Heart right ventricle (tissue), 16 donors: ENCODE results near the gene FNBP1. TPM values are rescaled to one million over a fixed set of nuclear protein-coding genes. Genes with fewer than 3 reads are reported as not detected.
"Not testable (repeated sequence)": the region's sequence is repeated elsewhere in the genome, so short reads cannot be mapped to it uniquely, and the experiment has no call there.

ENCODE experiments used
- ATAC-seq, 8 donors: fragments of 200-7000 bp; cut with Tn5 transposase; one replicate each; pipeline ENCODE4 v1.9.1; 2020; ENCODE audit warnings: mild to moderate bottlenecking in 8 of 8, moderate library complexity in 8 of 8, moderate number of reproducible peaks in 1 of 8
- DNase-seq, 2 donors: peaks; one replicate each; pipeline ENCODE4 v3.0.0-alpha.2; 2020
- H3K27ac ChIP-seq, 10 donors: fragments of 200-600 bp; sonication (generic) in 2 of 10; one replicate each; pipeline versions ENCODE4 v1.5.0 to v1.8.0; 2020 to 2022; ENCODE audit warnings: mild to moderate bottlenecking in 3 of 10
- H3K27me3 ChIP-seq, 7 donors: fragments of 200-600 bp; one replicate each; pipeline ENCODE4 v1.8.0; 2021 to 2022; ENCODE audit warnings: mild to moderate bottlenecking in 2 of 7
- H3K36me3 ChIP-seq, 9 donors: fragments of 200-600 bp; sonication (generic) in 1 of 9; one replicate each; pipeline versions ENCODE4 v1.5.0 to v1.8.0; 2020 to 2022; ENCODE audit warnings: mild to moderate bottlenecking in 2 of 9
- H3K4me1 ChIP-seq, 9 donors: fragments of 200-600 bp; sonication (generic) in 1 of 9; one replicate each; pipeline versions ENCODE4 v1.5.0 to v1.8.0; 2020 to 2022; ENCODE audit warnings: mild to moderate bottlenecking in 4 of 9
- H3K4me3 ChIP-seq, 10 donors: fragments of 200-600 bp; sonication (generic) in 2 of 10; one replicate each; pipeline versions ENCODE4 v1.5.0 to v1.8.0; 2020 to 2022; ENCODE audit warnings: mild to moderate bottlenecking in 7 of 10, moderate library complexity in 2 of 10
- H3K9me3 ChIP-seq, 11 donors: fragments of 200-600 bp in 10 of 11; sonication (generic) in 2 of 11; one replicate each; pipeline versions ENCODE4 v1.5.0 to v1.8.0; 2013 to 2022; ENCODE audit warnings: mild to moderate bottlenecking in 2 of 11, control low read depth in 1 of 11, moderate library complexity in 1 of 11
- CTCF ChIP-seq, 9 donors: fragments of 200-600 bp; sonication (generic) in 2 of 9; IDR thresholded peaks; one replicate each; pipeline versions ENCODE4 v1.5.0 to v1.8.0; 2021 to 2022; ENCODE audit warnings: antibody characterized with exemption in 9 of 9, mild to moderate bottlenecking in 5 of 9, moderate library complexity in 1 of 9
- WGBS, 2 donors: extraction: QIAGEN DNeasy Blood & Tissue Kit; methylation state at CpG; one replicate each; pipeline ENCODE4 v1.1.7; 2013; ENCODE audit warnings: inconsistent platforms in 1 of 2; 5-methylcytosine and 5-hydroxymethylcytosine counted together
- intact Hi-C, 10 donors: fragments of 100-400 bp; cut with DNase I; formaldehyde crosslinking; loops; one replicate each; pipeline versions ENCODE4 v1.11.1 to v1.14.2; 2022
- polyA plus RNA-seq, 2 donors: library from polyadenylated mRNA; stranded (reverse); fragments of 200-250 nt; gene quantifications; one replicate each; pipeline ENCODE4 v1.2.3, GENCODE V29; 2013
- total RNA-seq, 10 donors: library from RNA; stranded (reverse); fragmentation: NEBNext Ultra II Directional in 3 of 10; extraction: Animal tissue kit (Norgen Biotek cat#: 25700) in 3 of 10; gene quantifications; one replicate each; pipeline versions ENCODE4 v1.2.1 to v1.2.4, GENCODE V29; 2021 to 2023
- donor health status: Arrhythmogenic right ventricular cardiomyopathy.
- donor health status: ischemic (EF 13 %, LVEDD 7.1; RV severe dilation, severe dysfunction).
- donor health status: healthy with polysubstance abuse.
- donor health status: DM: no; HTN: yes; CAD: no.
- donor health status: DM: no; HTN: no; CAD: no.
- donor health status: ischemic (EF 25% LVEDD 6.9; RV normal size, moderate dysfunction).
- donor health status: ischemic (EF 25% LVEDD 5.7; RV mildly dilated, moderate dysfunction).
- donor health status: healthy.
- donor health status: DM: yes; HTN: yes; CAD: no.
- donor health status: Ischemic cardiomyopathy.
- donor health status: ischemic (EF 35%, LVEDD 5.7; RV mildly dilated, moderate dysfunction).
- donor health status: nonischemic (EF 11% LVEDD 7.7; RV severe dilation, severe dysfunction).
- donor health status: DM: yes; HTN: yes; CAD: no.
- donor health status: PGD.
- donor health status: ischemic (EF 29% LVEDD 5.4; RV normal size, mild dysfunction).
- donor health status: nonischemic (EF 23%, LVEDD 6.1; RV moderate dilation, normal function).

FNBP1 gene
- total and polyA plus RNA-seq, 12 donors = 7.4 to 38.4 (median 22.2) TPM

GRCh38 chr9:129981180-129981907 is 61.6 kb downstream of the FNBP1 start:
- ATAC-seq (peak in 6 of 8 donors; percentile 42 to 86 (median 75)), DNase-seq (peak in 1 of 2 donors; percentile 37)
- no peak overlapping the region for H3K4me3 ChIP-seq
- no peaks in the 10 kb centered on the region for H3K9me3 ChIP-seq
- intact Hi-C loops = loop anchor here in 1 of 10 donors (5.0 kb wide), 1 partner anchor 41 kb away; no protein-coding TSS in a partner anchor
- peaks cover 0 to 29% (median 12%) of the 10 kb centered on the region in 9 donors for H3K36me3 ChIP-seq
- WGBS, 2 donors = 84% methylated on average over 15 of the region's 15 CpGs
- no peaks in the 10 kb centered on the region for H3K27me3 ChIP-seq
- H3K27ac ChIP-seq = peak overlapping the region in 1 of 10 donors; percentile 77
- TF ChIP-seq CTCF (IDR thresholded peaks at IDR 0.05) = no peak
- peaks cover 0 to 52% (median 0%) of the 10 kb centered on the region in 9 donors for H3K4me1 ChIP-seq

GRCh38 chr9:129980224-129980623 is 62.8 kb downstream of the FNBP1 start:
- H3K4me1 ChIP-seq = peaks cover 0 to 52% (median 0%) of the 10 kb centered on the region in 9 donors
- not testable (repeated sequence) for ATAC-seq, DNase-seq

GRCh38 chr9:129979071-129979745 is 63.8 kb downstream of the FNBP1 start:
- H3K27ac ChIP-seq = no peak overlapping the region
- no peaks in the 10 kb centered on the region for H3K27me3 ChIP-seq
- H3K4me1 ChIP-seq = peaks cover 0 to 49% (median 0%) of the 10 kb centered on the region in 9 donors
- H3K36me3 ChIP-seq = peaks cover 0 to 50% (median 12%) of the 10 kb centered on the region in 9 donors
- TF ChIP-seq CTCF (IDR thresholded peaks at IDR 0.05) = no peak
- H3K9me3 ChIP-seq = no peaks in the 10 kb centered on the region
- no peak overlapping the region for H3K4me3 ChIP-seq
- DNase-seq = no peak
- WGBS, 2 donors = 86 to 88% methylated on average over 8 of the region's 8 CpGs
- intact Hi-C loops = loop anchor here in 1 of 10 donors (10.0 kb wide), 1 partner anchor 46 kb away; no protein-coding TSS in a partner anchor
- ATAC-seq = no peak

More at GRCh38 chr9:129980224-129980623, 62.8 kb downstream of the FNBP1 start:
- not testable (repeated sequence) for H3K9me3 ChIP-seq, H3K27me3 ChIP-seq, H3K4me3 ChIP-seq, H3K27ac ChIP-seq
- 94 to 98% methylated on average over 9 of the region's 9 CpGs for WGBS, 2 donors
- intact Hi-C loops = loop anchor here in 1 of 10 donors (5.0 kb wide), 1 partner anchor 42 kb away; no protein-coding TSS in a partner anchor
- peaks cover 0 to 40% (median 12%) of the 10 kb centered on the region in 9 donors for H3K36me3 ChIP-seq

GRCh38 chr9:129972816-129973215 is 70.2 kb downstream of the FNBP1 start:
- peaks cover 0 to 24% (median 11%) of the 10 kb centered on the region in 9 donors for H3K4me1 ChIP-seq
- intact Hi-C loops = loop anchor here in 1 of 10 donors (10.0 kb wide), 1 partner anchor 52 kb away; no protein-coding TSS in a partner anchor
- DNase-seq (no peak), ATAC-seq (no peak)
- H3K9me3 ChIP-seq = no peaks in the 10 kb centered on the region
- no peak for TF ChIP-seq CTCF (IDR thresholded peaks at IDR 0.05)
- 93 to 94% methylated on average over 4 of the region's 4 CpGs for WGBS, 2 donors
- no peak overlapping the region for H3K4me3 ChIP-seq
- no peaks in the 10 kb centered on the region for H3K27me3 ChIP-seq
- peaks cover 0 to 69% (median 16%) of the 10 kb centered on the region in 9 donors for H3K36me3 ChIP-seq
- no peak overlapping the region for H3K27ac ChIP-seq
